H1 (cell line): Measurements from ENCODE around the gene FAM83C. TPM values are rescaled to one million over a fixed set of nuclear protein-coding genes. Genes with fewer than 3 reads are reported as not detected.

Experiments used
- ASH2L ChIP-seq: fragments of 200-600, 300-600 bp; sonication (generic); IDR thresholded peaks from one replicate; pipeline ENCODE4 v1.7.1; 2017; ENCODE audit warnings: low read length
- CHD1 ChIP-seq: IDR thresholded peaks from 2 replicates; pipeline ENCODE4 v1.6.1; 2012; ENCODE audit warnings: low read depth, low read length, improper control_type of control experiment
- SP2 ChIP-seq: IDR thresholded peaks from 2 replicates; pipeline ENCODE4 v1.6.1; 2012; ENCODE audit warnings: mild to moderate bottlenecking, low read length, inconsistent platforms
- polyA plus RNA-seq, 7 experiments: library from polyadenylated mRNA; depleted of rRNA in 3 of 7; stranded (reverse) in 5 of 7; unstranded in 2 of 7; fragments of >200 nt in 5 of 7; fragments of 200-250 nt in 2 of 7; gene quantifications; 1 replicate in 5 of 7; 2 replicates in 1 of 7; 4 replicates in 1 of 7; pipeline versions ENCODE4 v1.2.1 to v1.2.3, GENCODE V29; 2011 to 2013; ENCODE audit warnings: missing spikeins in 2 of 7, mixed read lengths in 2 of 7
- total RNA-seq: library from RNA; stranded (reverse); fragmentation: NEBNext Ultra II Directional; extraction: Animal tissue kit (Norgen Biotek cat#: 25700); gene quantifications from 2 replicates; pipeline ENCODE4 v1.2.1, GENCODE V29; 2021
- TF ChIP-seq, protein P1 (sequence below): IDR thresholded peaks from 2 replicates; pipeline ENCODE4 v1.6.1; 2012; ENCODE audit warnings: low read length, inconsistent platforms
- TF ChIP-seq, protein P2 (sequence below): IDR thresholded peaks from 2 replicates; pipeline ENCODE4 v1.6.1; 2011; ENCODE audit warnings: low read depth, mild to moderate bottlenecking, low read length; ENCODE audit not compliant: insufficient read depth
- TF ChIP-seq, protein P3 (sequence below), 3 experiments: IDR thresholded peaks; 1 replicate in 2 of 3; 2 replicates in 1 of 3; pipeline versions ENCODE4 v1.5.1 to v1.6.1; 2011; ENCODE audit warnings: low read length in 3 of 3, mild to moderate bottlenecking in 3 of 3, inconsistent platforms in 2 of 3, low read depth in 1 of 3, moderate library complexity in 1 of 3; ENCODE audit not compliant: insufficient read depth in 1 of 3; ENCODE audit errors: control extremely low read depth in 1 of 3

Gene FAM83C
- total and polyA plus RNA-seq, 2 of the 8 experiments (the other 6 are each of a cell fraction or from before 2014, with no cell fraction given): not detected

DNA sequence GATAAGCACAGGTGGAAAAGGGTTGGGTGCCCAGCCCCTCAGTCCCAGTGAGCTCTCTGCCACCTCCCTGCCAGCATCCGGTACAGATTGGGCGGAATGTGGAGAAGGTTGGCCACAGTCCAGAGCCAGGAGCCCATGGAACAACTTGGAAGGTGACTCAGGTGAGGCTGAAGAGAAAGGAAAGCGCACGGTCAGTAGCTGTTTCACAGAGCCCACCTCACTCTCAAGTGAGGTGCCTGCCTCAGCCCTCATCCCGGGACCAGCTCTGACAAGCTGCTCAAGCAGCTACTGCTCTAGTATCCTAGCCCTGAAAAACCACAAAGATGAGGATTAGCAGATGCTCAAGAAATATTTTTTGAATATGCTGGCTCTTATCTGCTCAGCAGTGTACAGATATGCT, 13.2 kb downstream of the FAM83C start (continued):
- TF ChIP-seq, protein P1, sequence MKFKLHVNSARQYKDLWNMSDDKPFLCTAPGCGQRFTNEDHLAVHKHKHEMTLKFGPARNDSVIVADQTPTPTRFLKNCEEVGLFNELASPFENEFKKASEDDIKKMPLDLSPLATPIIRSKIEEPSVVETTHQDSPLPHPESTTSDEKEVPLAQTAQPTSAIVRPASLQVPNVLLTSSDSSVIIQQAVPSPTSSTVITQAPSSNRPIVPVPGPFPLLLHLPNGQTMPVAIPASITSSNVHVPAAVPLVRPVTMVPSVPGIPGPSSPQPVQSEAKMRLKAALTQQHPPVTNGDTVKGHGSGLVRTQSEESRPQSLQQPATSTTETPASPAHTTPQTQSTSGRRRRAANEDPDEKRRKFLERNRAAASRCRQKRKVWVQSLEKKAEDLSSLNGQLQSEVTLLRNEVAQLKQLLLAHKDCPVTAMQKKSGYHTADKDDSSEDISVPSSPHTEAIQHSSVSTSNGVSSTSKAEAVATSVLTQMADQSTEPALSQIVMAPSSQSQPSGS: no peak
- TF ChIP-seq, protein P2, sequence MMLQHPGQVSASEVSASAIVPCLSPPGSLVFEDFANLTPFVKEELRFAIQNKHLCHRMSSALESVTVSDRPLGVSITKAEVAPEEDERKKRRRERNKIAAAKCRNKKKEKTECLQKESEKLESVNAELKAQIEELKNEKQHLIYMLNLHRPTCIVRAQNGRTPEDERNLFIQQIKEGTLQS: no peak
- TF ChIP-seq SP2 (no peak), ASH2L (no peak), CHD1 (no peak)
- TF ChIP-seq, protein P3, sequence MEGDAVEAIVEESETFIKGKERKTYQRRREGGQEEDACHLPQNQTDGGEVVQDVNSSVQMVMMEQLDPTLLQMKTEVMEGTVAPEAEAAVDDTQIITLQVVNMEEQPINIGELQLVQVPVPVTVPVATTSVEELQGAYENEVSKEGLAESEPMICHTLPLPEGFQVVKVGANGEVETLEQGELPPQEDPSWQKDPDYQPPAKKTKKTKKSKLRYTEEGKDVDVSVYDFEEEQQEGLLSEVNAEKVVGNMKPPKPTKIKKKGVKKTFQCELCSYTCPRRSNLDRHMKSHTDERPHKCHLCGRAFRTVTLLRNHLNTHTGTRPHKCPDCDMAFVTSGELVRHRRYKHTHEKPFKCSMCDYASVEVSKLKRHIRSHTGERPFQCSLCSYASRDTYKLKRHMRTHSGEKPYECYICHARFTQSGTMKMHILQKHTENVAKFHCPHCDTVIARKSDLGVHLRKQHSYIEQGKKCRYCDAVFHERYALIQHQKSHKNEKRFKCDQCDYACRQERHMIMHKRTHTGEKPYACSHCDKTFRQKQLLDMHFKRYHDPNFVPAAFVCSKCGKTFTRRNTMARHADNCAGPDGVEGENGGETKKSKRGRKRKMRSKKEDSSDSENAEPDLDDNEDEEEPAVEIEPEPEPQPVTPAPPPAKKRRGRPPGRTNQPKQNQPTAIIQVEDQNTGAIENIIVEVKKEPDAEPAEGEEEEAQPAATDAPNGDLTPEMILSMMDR (IDR thresholded peaks at IDR 0.05; ENCODE audit: control extremely low read depth in 1 of 3, insufficient read depth in 1 of 3, low read depth in 1 of 3, low read length in 3 of 3): no peak
